ENCODE data around the gene DTNB.

DTNB gene

DNA sequence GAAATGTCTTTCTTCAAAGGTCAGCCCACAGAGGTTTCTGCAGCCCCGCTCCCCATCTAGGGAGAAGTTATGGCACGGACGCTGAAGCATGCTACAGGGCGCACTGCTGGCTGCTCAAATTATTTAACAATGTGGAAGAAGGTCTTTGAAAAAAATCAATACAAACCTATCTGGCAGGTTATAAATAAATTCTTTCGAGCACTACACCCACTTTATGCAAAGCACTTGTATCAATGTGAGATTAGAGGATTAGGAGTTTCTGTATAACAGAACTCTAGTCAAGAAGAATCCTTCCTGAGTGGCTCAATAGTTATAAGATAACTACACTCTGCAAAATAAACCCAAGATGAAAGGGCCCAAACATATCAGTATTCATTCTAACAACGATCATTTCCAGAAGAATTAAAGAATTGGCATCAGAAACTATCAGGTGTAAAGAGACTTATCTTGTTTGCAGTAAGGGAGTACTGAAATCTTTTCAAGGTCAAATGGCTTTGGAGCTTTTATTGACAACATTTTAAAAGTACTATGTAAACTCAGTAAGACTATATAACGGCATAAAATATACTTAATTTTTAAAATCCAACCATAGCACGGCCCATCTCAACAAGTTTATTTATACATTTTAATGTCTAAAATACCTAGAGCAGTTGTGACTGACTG is 228.6 kb downstream of the DTNB start:
- TF ChIP-seq TAF1 (IDR thresholded peaks at IDR 0.05; ENCODE audit: borderline replicate concordance, insufficient read depth, low read length) (no peak), POLR2AphosphoS5 (IDR thresholded peaks at IDR 0.05; ENCODE audit: low read depth, low read length) (no peak), SIN3A (IDR thresholded peaks at IDR 0.05; ENCODE audit: borderline replicate concordance, insufficient read depth, low read length) (no peak), FOXP2 (optimal IDR thresholded peaks at IDR 0.05; ENCODE audit: borderline replicate concordance, extremely low read depth, extremely low read length, insufficient read depth) (no peak)
- TF ChIP-seq, protein P1, sequence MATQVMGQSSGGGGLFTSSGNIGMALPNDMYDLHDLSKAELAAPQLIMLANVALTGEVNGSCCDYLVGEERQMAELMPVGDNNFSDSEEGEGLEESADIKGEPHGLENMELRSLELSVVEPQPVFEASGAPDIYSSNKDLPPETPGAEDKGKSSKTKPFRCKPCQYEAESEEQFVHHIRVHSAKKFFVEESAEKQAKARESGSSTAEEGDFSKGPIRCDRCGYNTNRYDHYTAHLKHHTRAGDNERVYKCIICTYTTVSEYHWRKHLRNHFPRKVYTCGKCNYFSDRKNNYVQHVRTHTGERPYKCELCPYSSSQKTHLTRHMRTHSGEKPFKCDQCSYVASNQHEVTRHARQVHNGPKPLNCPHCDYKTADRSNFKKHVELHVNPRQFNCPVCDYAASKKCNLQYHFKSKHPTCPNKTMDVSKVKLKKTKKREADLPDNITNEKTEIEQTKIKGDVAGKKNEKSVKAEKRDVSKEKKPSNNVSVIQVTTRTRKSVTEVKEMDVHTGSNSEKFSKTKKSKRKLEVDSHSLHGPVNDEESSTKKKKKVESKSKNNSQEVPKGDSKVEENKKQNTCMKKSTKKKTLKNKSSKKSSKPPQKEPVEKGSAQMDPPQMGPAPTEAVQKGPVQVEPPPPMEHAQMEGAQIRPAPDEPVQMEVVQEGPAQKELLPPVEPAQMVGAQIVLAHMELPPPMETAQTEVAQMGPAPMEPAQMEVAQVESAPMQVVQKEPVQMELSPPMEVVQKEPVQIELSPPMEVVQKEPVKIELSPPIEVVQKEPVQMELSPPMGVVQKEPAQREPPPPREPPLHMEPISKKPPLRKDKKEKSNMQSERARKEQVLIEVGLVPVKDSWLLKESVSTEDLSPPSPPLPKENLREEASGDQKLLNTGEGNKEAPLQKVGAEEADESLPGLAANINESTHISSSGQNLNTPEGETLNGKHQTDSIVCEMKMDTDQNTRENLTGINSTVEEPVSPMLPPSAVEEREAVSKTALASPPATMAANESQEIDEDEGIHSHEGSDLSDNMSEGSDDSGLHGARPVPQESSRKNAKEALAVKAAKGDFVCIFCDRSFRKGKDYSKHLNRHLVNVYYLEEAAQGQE (IDR thresholded peaks at IDR 0.05; ENCODE audit: insufficient read depth in 1 of 2, low read depth in 2 of 2, low read length in 2 of 2): no peak

DNA sequence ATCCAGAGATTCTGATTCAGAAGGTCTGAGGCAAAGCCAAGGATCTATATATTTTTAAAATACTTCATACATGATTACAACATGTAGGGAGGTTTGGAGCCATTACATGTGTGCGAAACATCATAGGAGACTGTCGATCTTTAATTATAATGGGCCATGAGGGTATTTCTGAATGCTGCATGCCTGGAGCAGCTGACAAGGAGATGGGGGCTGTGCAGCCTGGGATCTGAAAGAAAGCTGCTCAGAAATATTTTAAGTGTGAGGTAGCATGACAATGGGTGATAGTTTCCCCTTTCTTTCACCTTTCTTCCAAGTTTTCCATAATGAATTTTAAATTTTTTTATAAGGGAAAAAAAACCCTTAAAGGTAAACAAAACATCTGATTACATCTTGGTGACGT is 229.6 kb downstream of the DTNB start:
- TF ChIP-seq TAF1 (IDR thresholded peaks at IDR 0.05; ENCODE audit: borderline replicate concordance, insufficient read depth, low read length) (no peak), POLR2AphosphoS5 (IDR thresholded peaks at IDR 0.05; ENCODE audit: low read depth, low read length) (no peak), FOXP2 (optimal IDR thresholded peaks at IDR 0.05; ENCODE audit: borderline replicate concordance, extremely low read depth, extremely low read length, insufficient read depth) (no peak), SIN3A (IDR thresholded peaks at IDR 0.05; ENCODE audit: borderline replicate concordance, insufficient read depth, low read length) (no peak)
- TF ChIP-seq, protein P1 (IDR thresholded peaks at IDR 0.05; ENCODE audit: insufficient read depth in 1 of 2, low read depth in 2 of 2, low read length in 2 of 2): no peak

GRCh38 chr2:25441353-25441752 is 232.0 kb downstream of the DTNB start:
- no peak for TF ChIP-seq POLR2AphosphoS5 (IDR thresholded peaks at IDR 0.05; ENCODE audit: low read depth, low read length)
- TF ChIP-seq SIN3A (IDR thresholded peaks at IDR 0.05; ENCODE audit: borderline replicate concordance, insufficient read depth, low read length): no peak
- TF ChIP-seq FOXP2 (optimal IDR thresholded peaks at IDR 0.05; ENCODE audit: borderline replicate concordance, extremely low read depth, extremely low read length, insufficient read depth): no peak
- TF ChIP-seq, protein P1 (IDR thresholded peaks at IDR 0.05; ENCODE audit: insufficient read depth in 1 of 2, low read depth in 2 of 2, low read length in 2 of 2): no peak
- TF ChIP-seq TAF1 (IDR thresholded peaks at IDR 0.05; ENCODE audit: borderline replicate concordance, insufficient read depth, low read length): no peak

DNA sequence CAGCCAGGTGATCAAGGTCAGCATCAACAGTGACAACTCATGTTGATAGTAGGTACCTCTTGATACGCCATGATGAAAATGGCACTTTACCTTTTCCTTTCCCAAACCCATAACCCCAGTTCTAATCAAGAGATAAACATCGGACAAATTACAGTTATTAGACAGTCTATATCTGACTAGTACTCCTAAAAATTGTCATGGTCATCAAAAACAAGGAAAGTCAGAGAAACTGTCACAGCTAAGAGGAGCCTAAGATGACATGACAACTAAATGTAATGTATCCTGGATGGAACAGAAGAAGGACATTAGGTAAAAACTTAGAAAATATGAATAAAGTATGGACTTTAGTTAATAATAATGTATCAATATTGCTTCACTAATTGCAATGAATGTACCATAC is 234.6 kb downstream of the DTNB start:
- TF ChIP-seq FOXP2 (optimal IDR thresholded peaks at IDR 0.05; ENCODE audit: borderline replicate concordance, extremely low read depth, extremely low read length, insufficient read depth) (no peak), SIN3A (IDR thresholded peaks at IDR 0.05; ENCODE audit: borderline replicate concordance, insufficient read depth, low read length) (no peak), TAF1 (IDR thresholded peaks at IDR 0.05; ENCODE audit: borderline replicate concordance, insufficient read depth, low read length) (no peak), POLR2AphosphoS5 (IDR thresholded peaks at IDR 0.05; ENCODE audit: low read depth, low read length) (no peak)
- TF ChIP-seq, protein P1 (IDR thresholded peaks at IDR 0.05; ENCODE audit: insufficient read depth in 1 of 2, low read depth in 2 of 2, low read length in 2 of 2): no peak

Data from PFSK-1 (cell line).